Naive thymus-derived CD4-positive, alpha-beta T cell (primary cell): ENCODE results near the gene COL6A1. TPM values are rescaled to one million over a fixed set of nuclear protein-coding genes. Genes with fewer than 3 reads are reported as not detected.

Source experiments
- ATAC-seq: fragments of 150-1000 bp; cut with Tn5 transposase; 2 replicates; pipeline ENCODE4 v1.10.0; 2021; ENCODE audit warnings: mild to moderate bottlenecking, moderate library complexity
- CTCF ChIA-PET: fragments of 350-600 bp; sonication (Branson Sonifier 250); formaldehyde crosslinking; loops from one replicate; lab custom pipeline; 2021; ENCODE audit warnings: antibody characterized with exemption; lab: Charles Lee
- POLR2A ChIA-PET: fragments of 350-600 bp; sonication (Branson Sonifier 250); formaldehyde crosslinking; loops from one replicate; lab custom pipeline; 2021; ENCODE audit warnings: antibody characterized with exemption, inconsistent platforms; lab: Charles Lee
- DNase-seq, 9 donors: peaks; one replicate each; pipeline versions ENCODE4 v3.0.0 to v3.0.0-alpha.2; 2020 to 2022; ENCODE audit warnings: mixed read lengths in 1 of 9
- H3K27ac ChIP-seq: one replicate; pipeline ENCODE4 v1.7.0; 2013; ENCODE audit warnings: mild to moderate bottlenecking, low read depth, low read length, moderate library complexity
- H3K27me3 ChIP-seq, 2 donors: one replicate each; pipeline ENCODE4 v1.7.0; 2013; ENCODE audit warnings: low read length in 2 of 2, mild to moderate bottlenecking in 2 of 2, moderate library complexity in 2 of 2; ENCODE audit not compliant: control insufficient read depth in 2 of 2, insufficient read depth in 2 of 2
- H3K36me3 ChIP-seq, 3 experiments: 1 replicate in 2 of 3; 2 replicates in 1 of 3; pipeline ENCODE4 v1.7.0; 2013; ENCODE audit warnings: low read length in 3 of 3, mild to moderate bottlenecking in 3 of 3, moderate library complexity in 1 of 3; ENCODE audit not compliant: insufficient read depth in 3 of 3, control insufficient read depth in 2 of 3
- H3K4me1 ChIP-seq, 2 donors: one replicate each; pipeline ENCODE4 v1.7.0; 2013; ENCODE audit warnings: low read length in 2 of 2, mild to moderate bottlenecking in 2 of 2, moderate library complexity in 1 of 2; ENCODE audit not compliant: control insufficient read depth in 2 of 2, insufficient read depth in 2 of 2
- H3K4me3 ChIP-seq: 2 replicates; pipeline ENCODE4 v1.7.0; 2013; ENCODE audit warnings: mild to moderate bottlenecking, low read length
- H3K9me3 ChIP-seq, 3 experiments: 1 replicate in 2 of 3; 2 replicates in 1 of 3; pipeline ENCODE4 v1.7.0; 2013; ENCODE audit warnings: low read length in 3 of 3; ENCODE audit not compliant: control insufficient read depth in 2 of 3
- H3K27ac Mint-ChIP-seq, 9 donors: one replicate each; pipeline ENCODE4 v1.8.0; 2020 to 2022; ENCODE audit warnings: mixed read lengths in 9 of 9, mild to moderate bottlenecking in 8 of 9, moderate library complexity in 5 of 9, inconsistent platforms in 2 of 9
- H3K27me3 Mint-ChIP-seq, 5 donors: one replicate each; pipeline ENCODE4 v1.8.0; 2021 to 2022; ENCODE audit warnings: mixed read lengths in 5 of 5, mild to moderate bottlenecking in 1 of 5
- H3K36me3 Mint-ChIP-seq, 5 donors: one replicate each; pipeline ENCODE4 v1.8.0; 2020 to 2022; ENCODE audit warnings: mixed read lengths in 5 of 5, mild to moderate bottlenecking in 3 of 5, inconsistent platforms in 1 of 5
- H3K4me1 Mint-ChIP-seq, 7 donors: one replicate each; pipeline ENCODE4 v1.8.0; 2020 to 2022; ENCODE audit warnings: mixed read lengths in 7 of 7, mild to moderate bottlenecking in 3 of 7, inconsistent platforms in 1 of 7
- H3K4me3 Mint-ChIP-seq, 10 donors: one replicate each; pipeline ENCODE4 v1.8.0; 2020 to 2022; ENCODE audit warnings: mild to moderate bottlenecking in 10 of 10, mixed read lengths in 10 of 10, moderate library complexity in 6 of 10, inconsistent platforms in 2 of 10
- H3K9me3 Mint-ChIP-seq, 11 donors: one replicate each; pipeline ENCODE4 v1.8.0; 2020 to 2022; ENCODE audit warnings: mixed read lengths in 11 of 11, mild to moderate bottlenecking in 4 of 11, inconsistent platforms in 1 of 11, moderate library complexity in 1 of 11
- intact Hi-C, 2 donors: fragments of 100-400 bp; cut with micrococcal nuclease; formaldehyde crosslinking; loops; one replicate each; pipeline ENCODE4 v1.15.1; 2023
- polyA plus RNA-seq, 2 donors: library from polyadenylated mRNA; unstranded; fragments of 300-500 nt; fragmentation: Illumina TruSeq; gene quantifications; one replicate each; pipeline ENCODE4 v1.2.3, GENCODE V29; 2021
- total RNA-seq, 6 experiments: library from RNA in 5 of 6; stranded (reverse) in 5 of 6; gene quantifications; 1 replicate in 5 of 6; 2 replicates in 1 of 6; pipeline ENCODE4 v1.2.3 and lab custom pipeline; 2021 to 2026

Gene COL6A1
- total and polyA plus RNA-seq, 7 experiments from 2014 or later: 0.22 to 17.1 (median 6.0) TPM

DNA sequence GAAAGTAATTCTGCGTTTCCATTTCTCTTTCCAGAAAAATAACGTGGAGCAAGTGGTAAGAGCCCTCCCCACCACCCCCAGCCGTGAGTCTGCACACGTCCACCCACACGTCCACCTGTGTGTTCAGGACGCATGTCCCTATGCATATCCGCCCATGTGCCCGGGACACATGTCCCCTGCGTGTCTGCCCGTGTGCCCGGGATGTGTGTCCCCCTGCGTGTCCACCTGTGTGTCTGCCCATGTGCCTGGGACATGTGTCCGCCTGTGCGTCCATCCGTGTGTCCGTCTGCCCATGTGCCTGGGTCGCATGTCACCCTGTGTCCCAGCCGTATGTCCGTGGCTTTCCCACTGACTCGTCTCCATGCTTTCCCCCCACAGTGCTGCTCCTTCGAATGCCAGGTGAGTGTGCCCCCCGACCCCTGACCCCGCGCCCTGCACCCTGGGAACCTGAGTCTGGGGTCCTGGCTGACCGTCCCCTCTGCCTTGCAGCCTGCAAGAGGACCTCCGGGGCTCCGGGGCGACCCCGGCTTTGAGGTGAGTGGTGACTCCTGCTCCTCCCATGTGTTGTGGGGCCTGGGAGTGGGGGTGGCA lies 5.6 kb downstream of the COL6A1 start:
- Mint-ChIP-seq H3K27me3 (peaks cover 0 to 3% (median 0%) of the 10 kb centered on the region in 5 donors), H3K27ac (no peak overlapping the region), H3K4me3 (no peak overlapping the region), H3K36me3 (peaks cover 0 to 11% (median 0%) of the 10 kb centered on the region in 5 donors), H3K4me1 (peaks cover 0 to 12% (median 4%) of the 10 kb centered on the region in 7 donors), H3K9me3 (peaks cover 0 to 2% (median 0%) of the 10 kb centered on the region in 11 donors)
- ATAC-seq: no peak
- POLR2A ChIA-PET: no interaction called here
- CTCF ChIA-PET: no interaction called here
- H3K27me3 ChIP-seq: peaks cover 0 to 7% of the 10 kb centered on the region in 2 donors
- DNase-seq: no peak
- H3K27ac ChIP-seq: no peak overlapping the region
- no peaks in the 10 kb centered on the region for H3K36me3 ChIP-seq
- no peaks in the 10 kb centered on the region for H3K9me3 ChIP-seq
- H3K4me3 ChIP-seq: no peak overlapping the region
- H3K4me1 ChIP-seq: no peaks in the 10 kb centered on the region
- intact Hi-C loops: no loop called here

DNA sequence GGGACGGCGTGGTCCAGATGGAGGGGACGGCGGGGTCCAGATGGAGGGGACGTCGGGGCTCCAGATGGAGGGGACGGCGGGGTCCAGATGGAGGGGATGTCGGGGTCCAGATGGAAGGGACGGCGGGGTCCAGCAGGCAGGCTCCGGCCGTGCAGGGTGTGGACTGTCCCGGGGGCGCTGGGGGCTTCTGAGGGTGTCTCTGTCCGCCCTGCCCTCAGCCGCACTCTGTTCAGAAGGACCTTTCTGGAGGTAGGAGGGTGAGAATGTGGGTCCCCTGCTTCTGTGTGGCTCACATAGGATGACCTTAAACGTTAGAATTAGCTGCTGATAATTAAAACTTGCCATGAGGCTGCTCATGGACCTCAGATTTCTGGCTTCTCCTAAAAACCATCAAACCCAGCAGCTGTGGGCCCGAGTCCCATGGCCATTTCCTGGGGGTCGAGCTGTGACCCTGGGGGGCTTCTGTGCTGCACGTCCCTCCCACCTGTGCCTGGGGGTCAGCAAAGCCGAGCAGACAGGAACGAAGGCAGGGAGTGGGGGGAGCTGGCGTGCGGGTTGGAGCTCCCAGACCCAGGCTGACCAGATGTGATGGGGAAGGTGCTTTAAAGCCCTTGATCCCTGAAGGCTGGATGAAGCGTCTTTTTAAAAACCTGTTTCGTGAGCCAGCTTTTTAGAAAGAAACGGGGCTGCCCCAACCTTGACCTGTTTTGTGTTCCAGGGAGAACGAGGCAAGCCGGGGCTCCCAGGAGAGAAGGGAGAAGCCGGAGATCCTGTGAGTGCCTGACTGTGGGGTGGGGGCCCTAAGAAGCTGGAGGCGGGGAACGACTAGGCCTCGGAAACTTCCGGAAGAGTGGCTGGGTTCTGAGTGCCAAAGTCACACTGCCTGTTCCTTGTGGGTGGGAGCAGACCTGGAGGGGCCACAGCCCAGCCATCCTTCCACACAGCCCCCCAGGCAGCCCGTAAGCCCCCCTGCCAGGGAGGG lies 7.1 kb downstream of the COL6A1 start:
- POLR2A ChIA-PET: no interaction called here
- intact Hi-C loops: no loop called here

DNA sequence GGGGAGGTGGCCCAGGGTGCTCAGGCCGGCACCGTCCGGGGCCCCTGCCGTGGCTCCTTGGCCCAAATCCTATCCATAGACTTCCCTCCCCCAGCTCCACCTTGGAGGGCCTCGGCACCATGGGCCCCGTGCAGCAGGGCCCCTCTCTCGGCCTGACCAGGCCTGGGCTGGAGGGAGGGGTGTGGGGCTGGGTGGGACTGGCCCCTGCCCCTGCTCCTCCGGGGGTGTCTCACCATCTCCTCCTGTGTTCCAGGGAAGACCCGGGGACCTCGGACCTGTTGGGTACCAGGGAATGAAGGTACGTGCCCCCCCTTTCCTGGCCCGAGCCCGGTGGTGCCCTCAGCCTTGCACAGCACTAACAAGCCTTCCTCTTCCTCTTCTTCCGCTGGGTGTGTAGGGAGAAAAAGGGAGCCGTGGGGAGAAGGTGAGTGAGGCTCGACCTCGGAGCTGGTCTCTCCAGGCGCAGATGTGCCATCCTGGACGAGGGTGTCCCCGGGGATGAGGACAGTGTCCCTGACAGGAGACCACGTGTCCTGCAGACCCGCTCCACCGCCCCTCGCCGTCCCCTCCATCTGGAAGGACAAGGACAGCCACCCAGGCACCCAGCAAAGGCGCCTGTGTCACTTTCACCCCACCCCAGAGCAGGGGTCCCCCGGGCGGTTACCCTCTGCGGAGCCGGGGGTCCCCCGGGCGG lies 7.9 kb downstream of the COL6A1 start:
- ChIA-PET CTCF (no interaction called here), POLR2A (no interaction called here)
- no peak overlapping the region for H3K27ac Mint-ChIP-seq
- Histone ChIP-seq H3K27ac (no peak overlapping the region), H3K27me3 (peaks cover 0 to 7% of the 10 kb centered on the region in 2 donors), H3K4me1 (no peaks in the 10 kb centered on the region), H3K9me3 (no peaks in the 10 kb centered on the region), H3K36me3 (no peaks in the 10 kb centered on the region), H3K4me3 (no peak overlapping the region)
- no peaks in the 10 kb centered on the region for H3K27me3 Mint-ChIP-seq
- peaks cover 0 to 8% (median 0%) of the 10 kb centered on the region in 7 donors for H3K4me1 Mint-ChIP-seq
- no peak for ATAC-seq
- peaks cover 0 to 9% (median 0%) of the 10 kb centered on the region in 5 donors for H3K36me3 Mint-ChIP-seq
- intact Hi-C loops: no loop called here
- H3K9me3 Mint-ChIP-seq: peaks cover 0 to 2% (median 0%) of the 10 kb centered on the region in 11 donors
- peak in 2 of 9 donors; percentile 4 to 15 for DNase-seq
- H3K4me3 Mint-ChIP-seq: no peak overlapping the region

More for the DNA sequence above, 7.1 kb downstream of the COL6A1 start:
- Histone ChIP-seq H3K27ac (no peak overlapping the region), H3K36me3 (no peaks in the 10 kb centered on the region), H3K4me3 (no peak overlapping the region), H3K27me3 (peaks cover 0 to 7% of the 10 kb centered on the region in 2 donors), H3K9me3 (no peaks in the 10 kb centered on the region), H3K4me1 (no peaks in the 10 kb centered on the region)
- Mint-ChIP-seq H3K4me1 (peaks cover 0 to 12% (median 0%) of the 10 kb centered on the region in 7 donors), H3K27me3 (no peaks in the 10 kb centered on the region), H3K27ac (no peak overlapping the region), H3K4me3 (no peak overlapping the region), H3K9me3 (peaks cover 0 to 2% (median 0%) of the 10 kb centered on the region in 11 donors), H3K36me3 (peaks cover 0 to 11% (median 0%) of the 10 kb centered on the region in 5 donors)
- CTCF ChIA-PET: no interaction called here
- no peak for ATAC-seq
- DNase-seq: peak in 1 of 9 donors; percentile 19

DNA sequence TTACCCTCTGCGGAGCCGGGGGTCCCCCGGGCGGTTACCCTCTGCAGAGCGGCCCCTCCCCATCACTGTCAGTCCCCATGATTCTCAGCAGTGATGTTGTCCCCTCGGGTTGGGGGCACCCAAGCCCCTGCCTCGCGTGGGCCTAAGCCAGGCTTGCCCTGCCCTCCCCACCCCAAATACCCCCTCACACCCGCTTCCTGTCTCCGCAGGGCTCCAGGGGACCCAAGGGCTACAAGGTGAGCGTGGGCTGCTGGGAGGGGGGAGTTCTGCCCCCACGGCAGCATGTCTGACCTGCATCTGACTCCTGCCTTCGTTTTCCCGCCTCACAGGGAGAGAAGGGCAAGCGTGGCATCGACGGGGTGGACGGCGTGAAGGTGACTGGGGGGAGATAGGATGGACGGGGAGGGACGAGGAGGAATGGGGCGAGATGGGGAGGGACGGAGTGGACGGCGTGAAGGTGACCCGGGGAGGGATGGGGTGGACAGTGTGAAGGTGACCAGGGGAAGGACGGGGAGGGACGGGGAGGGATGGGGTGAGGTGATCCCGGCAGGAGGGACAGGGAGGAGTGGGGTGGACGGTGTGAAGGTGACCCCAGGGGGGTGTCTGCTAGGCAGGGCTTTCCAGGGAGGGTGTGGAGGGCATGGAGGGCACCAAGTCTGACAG lies 8.6 kb downstream of the COL6A1 start:
- intact Hi-C loops: no loop called here
- CTCF ChIA-PET: no interaction called here
- ATAC-seq (no peak), DNase-seq (peak in 1 of 9 donors; percentile 16)
- no peaks in the 10 kb centered on the region for H3K9me3 Mint-ChIP-seq
- Histone ChIP-seq H3K9me3 (no peaks in the 10 kb centered on the region), H3K4me1 (no peaks in the 10 kb centered on the region), H3K36me3 (no peaks in the 10 kb centered on the region), H3K27me3 (no peaks in the 10 kb centered on the region), H3K27ac (no peak overlapping the region), H3K4me3 (no peak overlapping the region)
- H3K4me1 Mint-ChIP-seq: peaks cover 0 to 1% (median 0%) of the 10 kb centered on the region in 7 donors
- no peaks in the 10 kb centered on the region for H3K27me3 Mint-ChIP-seq
- peaks cover 0 to 2% (median 0%) of the 10 kb centered on the region in 5 donors for H3K36me3 Mint-ChIP-seq
- H3K27ac Mint-ChIP-seq: no peak overlapping the region
- POLR2A ChIA-PET: no interaction called here
- no peak overlapping the region for H3K4me3 Mint-ChIP-seq

DNA sequence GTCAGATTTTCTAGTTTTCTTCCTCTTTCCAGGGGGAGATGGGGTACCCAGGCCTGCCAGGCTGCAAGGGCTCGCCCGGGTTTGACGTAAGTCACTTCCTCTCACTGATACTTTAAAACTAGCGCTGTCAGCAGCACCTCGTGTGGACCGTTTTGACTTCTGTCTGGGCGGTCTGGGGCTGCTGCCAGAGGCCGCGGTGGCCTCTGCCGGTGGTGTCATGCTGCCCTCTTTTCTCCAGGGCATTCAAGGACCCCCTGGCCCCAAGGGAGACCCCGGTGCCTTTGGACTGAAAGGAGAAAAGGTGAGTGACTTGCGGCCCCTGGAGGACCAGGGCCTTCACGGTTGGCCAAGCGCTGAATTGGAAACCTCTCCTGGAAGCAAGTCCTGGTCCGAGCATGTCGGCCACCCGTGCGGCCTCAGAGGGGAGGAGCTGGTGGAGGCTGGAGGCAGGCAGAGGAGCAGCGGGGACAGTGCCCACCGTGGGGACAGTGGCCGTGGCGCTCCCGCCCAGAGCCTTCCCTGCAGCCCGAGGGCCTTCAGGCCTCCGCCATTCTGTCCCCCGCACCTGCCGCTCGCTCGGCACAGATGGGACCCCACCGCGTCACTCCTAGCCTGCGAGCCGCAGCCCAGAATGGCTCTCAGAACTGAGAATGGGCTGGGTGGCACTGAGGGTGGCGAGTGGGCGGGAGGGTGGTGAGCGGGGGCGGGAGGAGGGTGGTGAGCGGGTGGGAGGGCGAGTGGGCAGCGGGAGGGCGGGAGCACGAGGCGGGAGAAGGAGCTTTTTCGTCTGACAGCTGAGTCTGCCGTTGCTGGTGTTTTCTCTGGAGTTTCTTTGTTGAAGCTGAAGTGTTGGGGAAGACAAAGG lies 9.4 kb downstream of the COL6A1 start:
- Mint-ChIP-seq H3K27ac (no peak overlapping the region), H3K9me3 (no peaks in the 10 kb centered on the region), H3K4me1 (no peaks in the 10 kb centered on the region), H3K4me3 (no peak overlapping the region), H3K27me3 (no peaks in the 10 kb centered on the region), H3K36me3 (no peaks in the 10 kb centered on the region)
- peak in 3 of 9 donors; percentile 3 to 16 (median 4) for DNase-seq
- no peaks in the 10 kb centered on the region for H3K4me1 ChIP-seq
- POLR2A ChIA-PET: no interaction called here
- no peak for ATAC-seq
- H3K36me3 ChIP-seq: no peaks in the 10 kb centered on the region
- H3K4me3 ChIP-seq: no peak overlapping the region
- no peaks in the 10 kb centered on the region for H3K27me3 ChIP-seq
- no peaks in the 10 kb centered on the region for H3K9me3 ChIP-seq
- intact Hi-C loops: no loop called here
- H3K27ac ChIP-seq: no peak overlapping the region
- CTCF ChIA-PET: no interaction called here
